ENCODE data around the gene AXDND1. TPM values are rescaled to one million over a fixed set of nuclear protein-coding genes. Genes with fewer than 3 reads are reported as not detected.

Gene AXDND1
- total and polyA plus RNA-seq, 9 of the 15 experiments (the other 6 are each of a cell fraction or from before 2014, with no cell fraction given): 0.03 to 0.13 (median 0.06) TPM; not detected in 5

- Histone ChIP-seq H3K9ac (ENCODE audit: insufficient read depth in 1 of 2, low read depth in 2 of 2, low read length in 2 of 2) (peak overlapping the region; percentile 91 to 96), H3K27ac (ENCODE audit: extremely low read depth, low read depth, low read length) (peak overlapping the region; percentile 96; the same call in 2 of the 3 replicates), H3K4me1 (replicated peaks in 1 of 2; ENCODE audit: control insufficient read depth in 2 of 2, insufficient read depth in 2 of 2, low read length in 2 of 2) (peaks cover 14 to 16% of the 10 kb centered on the region in 2 experiments), H3K4me3 (peak overlapping the region; percentile 57), H3K9me3 (replicated peaks; ENCODE audit: control insufficient read depth, insufficient read depth, low read depth, low read length) (no peaks in the 10 kb centered on the region; the same call in 1 of the 2 replicates), H3K9me1 (ENCODE audit: control insufficient read depth, insufficient read depth, low read length) (no peaks in the 10 kb centered on the region), H3K36me3 (ENCODE audit: control insufficient read depth, insufficient read depth, low read length) (no peaks in the 10 kb centered on the region), H4K20me1 (replicated peaks; ENCODE audit: control insufficient read depth, insufficient read depth, low read length) (no peaks in the 10 kb centered on the region), H3K79me2 (ENCODE audit: control insufficient read depth, insufficient read depth, low read length) (no peaks in the 10 kb centered on the region), H3K27me3 (ENCODE audit: control insufficient read depth in 2 of 2, insufficient read depth in 2 of 2, low read length in 2 of 2) (no peaks in the 10 kb centered on the region), H2AFZ (ENCODE audit: low read depth, low read length) (peak overlapping the region; percentile 100), H3K4me2 (ENCODE audit: insufficient read depth, low read length) (peak overlapping the region; percentile 89)
- TSS peak; percentile 84 for BruUV-seq (replicated peaks)
- FAIRE-seq (no peak), DNase-seq (ENCODE audit: extremely low read depth in 1 of 4, low spot score in 3 of 4) (no peak), ATAC-seq (peak; percentile 64)
- 8% methylated on average over 28 of the region's 28 CpGs for WGBS (ENCODE audit: insufficient coverage, low coverage, missing lambda C conversion rate)
- ChIA-PET CTCF (ENCODE audit: low intra/inter-chr PET ratio) (interaction anchor here (0.6 to 1.4 kb wide), 3 partner anchors 115 to 245 kb away, joined by 3 to 6 read pairs (median 3); no protein-coding TSS in a partner anchor), POLR2A (interaction anchor here (0.6 to 1.0 kb wide), 6 partner anchors 10 to 861 kb away, joined by 3 to 4 read pairs (median 3); no protein-coding TSS in a partner anchor)
- intact Hi-C loops (cut with micrococcal nuclease) (loop anchor here (5.0 kb wide), 1 partner anchor 174 kb away; no protein-coding TSS in a partner anchor), in situ Hi-C loops (cut with MboI) (loop anchor here (10.0 to 25.0 kb wide), 3 partner anchors 241 to 829 kb away; partner anchors contain the start of gene TOR3A)
- TF ChIP-seq TFAP4 (CRISPR knock-in tag; IDR thresholded peaks at IDR 0.05; ENCODE audit: borderline replicate concordance) (0 out of 2 replicates have a peak, but pooled peaks have one; percentile 21), ZBTB34 (CRISPR knock-in tag; IDR thresholded peaks at IDR 0.05) (peak; percentile 49; the same call in 1 of the 2 replicates), CREBBP (IDR thresholded peaks at IDR 0.05; ENCODE audit: low read depth, low read length) (no peak), ELF1 (tag; IDR thresholded peaks at IDR 0.05) (peak; percentile 25; the same call in 1 of the 2 replicates), FOXJ3 (CRISPR knock-in tag; IDR thresholded peaks at IDR 0.05) (no peak), EP300 (IDR thresholded peaks at IDR 0.05; ENCODE audit: low read length) (no peak), PHF20 (IDR thresholded peaks at IDR 0.05; ENCODE audit: partially characterized antibody) (peak; percentile 1), POLR2A (conservative IDR thresholded peaks at IDR 0.05) (no peak), TCF7L2 (IDR thresholded peaks at IDR 0.05; ENCODE audit: low read depth, low read length) (no peak), TGIF2 (CRISPR knock-in tag; IDR thresholded peaks at IDR 0.05) (peak; percentile 34; the same call in 1 of the 2 replicates), ARID3A (IDR thresholded peaks at IDR 0.05; ENCODE audit: borderline replicate concordance, low read depth, low read length) (no peak), CGGBP1 (CRISPR knock-in tag; IDR thresholded peaks at IDR 0.05) (no peak), ETS1 (conservative IDR thresholded peaks at IDR 0.05; ENCODE audit: control insufficient read depth, low read depth, low read length) (0 out of 2 replicates have a peak, but pooled peaks have one; percentile 2), MAFK (IDR thresholded peaks at IDR 0.05; ENCODE audit: low read length) (no peak)
Measured at GRCh38 chr1:179366093-179366800, 476 bp downstream of the AXDND1 start.

Measured in K562 (cell line).